CD4-positive, alpha-beta T cell treated with Interferon alpha-2 for 1 hour (primary cell): Measurements from ENCODE around the gene TEAD4.
A peak's percentile ranks its signal among the peaks of the same experiment; 100 is the strongest.

Experiments
- DNase-seq, 2 donors: peaks; one replicate each; pipeline ENCODE4 v3.0.0-alpha.2; 2020 to 2022

TEAD4 gene

DNA sequence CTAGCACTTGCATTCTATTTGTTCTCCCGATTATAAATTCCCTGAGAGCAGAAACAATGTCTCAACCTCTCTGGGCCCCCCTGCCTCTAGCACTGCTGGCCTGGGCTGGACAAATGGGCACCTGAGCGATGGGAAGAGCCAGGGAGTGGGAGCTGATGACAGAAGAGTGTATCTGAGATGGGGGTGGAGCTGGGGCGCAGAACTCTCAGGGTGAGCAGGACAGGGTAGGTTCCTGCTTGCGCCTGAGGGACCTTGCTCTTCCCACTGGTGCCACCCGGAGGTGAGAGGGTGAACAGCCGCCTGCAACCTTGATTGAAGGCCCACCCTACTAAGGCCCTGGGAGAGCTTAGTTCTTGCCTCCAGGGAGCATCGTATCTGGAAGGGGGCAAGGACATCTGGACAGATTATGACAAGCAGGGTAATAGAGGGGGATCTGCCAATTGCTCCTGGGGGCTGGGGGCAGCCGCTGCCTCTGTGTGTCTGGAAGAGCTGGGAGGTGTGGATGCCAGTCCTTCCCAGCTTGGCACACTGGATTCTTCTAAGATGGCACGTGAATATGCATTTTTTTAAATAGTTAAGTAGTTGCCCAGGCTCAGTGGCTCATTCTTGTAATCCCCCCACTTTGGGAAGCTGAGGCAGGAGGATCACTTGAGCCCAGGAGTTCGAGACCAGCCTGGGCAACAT is 75.0 kb downstream of the TEAD4 start:
- peak in 1 of 2 donors; percentile 16 for DNase-seq

DNA sequence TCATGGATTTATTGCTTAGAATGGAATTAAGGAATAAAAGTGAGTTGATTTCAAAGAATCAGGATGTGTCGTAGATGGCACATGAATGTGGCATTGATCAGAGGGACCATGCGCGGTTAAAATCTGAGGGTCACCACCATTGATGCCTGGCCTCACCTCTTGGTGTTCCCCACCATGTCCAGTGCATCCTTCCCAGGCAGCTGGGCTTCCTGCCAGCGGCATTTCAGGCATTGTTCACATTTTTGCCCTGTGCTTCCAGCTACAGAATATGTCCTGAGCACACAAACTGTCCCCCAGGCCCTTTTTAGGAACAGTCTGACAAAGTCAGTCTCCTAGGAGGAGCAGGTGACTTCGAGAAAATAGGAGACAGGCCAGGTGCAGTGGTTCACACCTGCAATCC is 76.0 kb downstream of the TEAD4 start:
- DNase-seq: no peak

DNA sequence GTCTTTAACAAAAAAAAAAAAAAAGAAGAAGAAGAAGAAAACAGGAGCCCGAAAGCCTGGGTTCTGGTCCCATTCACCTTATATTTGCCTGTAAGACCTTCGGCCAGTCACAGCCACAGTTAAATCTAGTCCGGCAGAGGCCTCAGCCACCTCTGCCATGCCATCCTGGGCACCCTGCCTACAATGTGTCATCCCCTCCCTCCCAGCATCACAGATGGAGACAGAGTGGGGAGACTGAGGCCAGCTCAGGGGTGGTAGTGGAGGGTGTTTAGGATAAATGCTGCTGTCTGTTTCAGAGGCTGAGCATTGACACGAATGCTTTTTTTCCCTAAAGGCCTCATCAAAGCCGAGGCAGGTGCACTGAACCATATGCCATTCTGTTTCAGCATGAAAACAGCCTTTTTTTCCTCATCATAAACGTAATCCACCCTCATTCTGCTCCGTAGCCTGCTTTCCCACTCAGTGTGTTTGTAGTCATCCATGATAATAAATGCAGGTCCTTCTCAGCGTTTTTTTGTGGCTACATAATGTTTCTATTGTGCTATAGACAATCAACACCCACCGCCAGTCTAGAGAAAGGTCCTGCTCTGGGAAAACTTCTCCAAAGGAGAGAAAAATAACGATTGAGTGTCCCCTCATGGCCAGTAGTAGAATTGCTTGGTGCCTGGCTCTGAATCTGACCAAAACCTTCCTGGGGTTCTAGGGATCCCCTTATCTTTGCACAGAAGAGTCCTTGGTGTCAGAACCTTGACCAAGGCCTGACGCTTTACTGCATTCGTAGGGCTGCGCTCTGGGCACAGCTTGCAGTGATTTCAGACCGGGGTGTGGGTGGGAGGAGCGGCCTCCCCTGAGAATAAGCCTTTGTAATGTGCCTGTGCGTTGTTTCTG is 76.9 kb downstream of the TEAD4 start:
- DNase-seq: no peak

DNA sequence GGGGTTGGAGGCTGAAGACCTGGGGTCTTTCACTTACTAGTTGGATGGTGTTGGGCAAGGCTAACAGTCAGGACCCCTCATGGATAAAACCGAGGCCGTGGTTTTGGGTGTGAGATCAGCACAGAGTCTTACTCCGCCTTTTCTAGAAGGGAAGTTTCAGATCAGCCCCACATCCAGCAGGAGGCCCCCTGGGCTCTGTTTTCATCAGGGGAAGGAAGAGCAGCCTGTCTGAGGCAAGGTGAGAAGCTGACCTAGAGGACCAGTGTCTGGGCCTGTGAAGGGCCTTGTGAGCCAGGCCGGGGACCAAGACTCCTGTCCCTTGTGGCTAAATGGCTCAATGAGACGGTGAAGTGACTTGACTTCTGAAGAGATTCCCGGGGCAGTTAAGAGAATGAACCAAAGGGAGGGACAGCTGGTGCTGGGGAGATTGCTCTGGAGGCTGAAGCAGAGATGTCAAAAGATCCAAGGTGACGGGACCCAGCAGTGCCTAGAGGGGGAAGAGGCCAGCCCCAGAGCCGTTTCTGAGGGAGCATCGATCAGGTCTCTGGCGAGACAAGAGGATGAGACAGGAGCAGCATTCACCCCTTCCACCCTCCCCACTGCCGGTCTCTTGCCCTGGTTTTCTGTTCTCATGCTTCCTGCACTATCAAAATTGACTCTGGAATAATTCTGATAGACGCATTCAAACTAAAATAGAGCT is 77.9 kb downstream of the TEAD4 start:
- no peak for DNase-seq

DNA sequence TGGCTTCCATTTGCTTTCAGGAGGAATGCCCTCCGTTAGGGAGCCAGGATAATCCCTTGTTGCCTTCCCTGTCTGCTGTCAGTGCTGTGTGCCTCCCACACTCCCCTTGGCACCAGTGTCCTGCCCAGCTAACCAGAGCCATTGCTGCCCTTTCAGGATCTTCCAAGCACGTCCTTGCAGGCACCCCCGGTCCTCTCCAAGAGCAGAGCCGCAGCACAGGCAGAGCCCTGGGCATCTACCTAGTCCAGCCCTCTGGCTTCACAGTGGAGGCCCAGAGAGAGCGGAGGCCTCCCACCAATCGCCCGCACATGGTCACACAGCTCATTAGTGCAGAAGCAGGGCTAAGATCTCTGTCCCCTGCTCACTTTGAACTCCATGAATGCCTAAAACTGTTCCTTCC is 79.0 kb downstream of the TEAD4 start:
- DNase-seq: no peak

DNA sequence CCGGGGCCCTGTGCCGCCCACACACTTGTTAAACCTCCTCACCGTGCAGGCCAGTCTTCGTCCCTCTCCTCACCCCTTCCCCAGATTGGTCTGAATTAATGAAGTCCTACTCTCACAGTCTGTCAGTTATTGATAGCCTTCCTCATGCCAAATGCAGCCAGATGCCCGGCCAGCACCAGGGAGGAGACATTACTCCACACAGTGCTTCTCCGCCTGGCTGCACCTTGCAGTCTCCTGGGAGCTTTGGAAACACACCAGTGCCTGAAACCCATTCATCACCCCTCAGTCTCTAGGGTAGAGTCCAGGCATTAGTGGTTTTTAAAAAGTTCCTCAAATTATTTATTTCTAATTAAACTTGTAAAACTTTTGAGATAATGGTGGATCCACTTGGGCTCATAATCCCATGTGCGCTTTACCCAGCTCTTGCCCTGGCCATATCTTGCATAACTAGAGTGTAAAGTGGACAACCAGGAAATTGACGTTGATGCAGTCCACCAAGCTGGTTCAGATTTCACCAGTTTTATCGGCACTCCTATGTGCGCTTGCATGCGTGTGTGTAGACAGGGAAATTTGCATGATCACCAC is 79.8 kb downstream of the TEAD4 start:
- DNase-seq: no peak

DNA sequence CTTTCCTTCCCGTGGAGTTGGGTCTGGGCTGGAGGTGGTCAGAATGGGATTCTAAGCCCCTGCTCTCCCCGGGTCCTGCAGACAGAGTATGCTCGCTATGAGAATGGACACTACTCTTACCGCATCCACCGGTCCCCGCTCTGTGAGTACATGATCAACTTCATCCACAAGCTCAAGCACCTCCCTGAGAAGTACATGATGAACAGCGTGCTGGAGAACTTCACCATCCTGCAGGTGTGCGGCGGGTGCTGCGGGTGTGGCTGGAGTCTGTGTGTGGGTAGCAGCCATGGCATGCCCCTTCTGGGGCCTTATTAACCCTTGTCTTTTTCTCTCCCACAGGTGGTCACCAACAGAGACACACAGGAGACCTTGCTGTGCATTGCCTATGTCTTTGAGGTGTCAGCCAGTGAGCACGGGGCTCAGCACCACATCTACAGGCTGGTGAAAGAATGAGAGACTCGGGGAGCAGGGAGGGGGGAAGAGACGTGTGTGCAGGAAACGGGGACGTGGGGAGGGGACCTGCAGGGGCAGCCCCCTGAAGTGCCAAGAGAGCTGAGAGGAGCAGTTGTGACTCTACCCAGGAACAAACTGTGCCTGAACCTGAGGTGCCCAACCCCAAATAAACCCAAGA is 80.9 kb downstream of the TEAD4 start:
- no peak for DNase-seq

DNA sequence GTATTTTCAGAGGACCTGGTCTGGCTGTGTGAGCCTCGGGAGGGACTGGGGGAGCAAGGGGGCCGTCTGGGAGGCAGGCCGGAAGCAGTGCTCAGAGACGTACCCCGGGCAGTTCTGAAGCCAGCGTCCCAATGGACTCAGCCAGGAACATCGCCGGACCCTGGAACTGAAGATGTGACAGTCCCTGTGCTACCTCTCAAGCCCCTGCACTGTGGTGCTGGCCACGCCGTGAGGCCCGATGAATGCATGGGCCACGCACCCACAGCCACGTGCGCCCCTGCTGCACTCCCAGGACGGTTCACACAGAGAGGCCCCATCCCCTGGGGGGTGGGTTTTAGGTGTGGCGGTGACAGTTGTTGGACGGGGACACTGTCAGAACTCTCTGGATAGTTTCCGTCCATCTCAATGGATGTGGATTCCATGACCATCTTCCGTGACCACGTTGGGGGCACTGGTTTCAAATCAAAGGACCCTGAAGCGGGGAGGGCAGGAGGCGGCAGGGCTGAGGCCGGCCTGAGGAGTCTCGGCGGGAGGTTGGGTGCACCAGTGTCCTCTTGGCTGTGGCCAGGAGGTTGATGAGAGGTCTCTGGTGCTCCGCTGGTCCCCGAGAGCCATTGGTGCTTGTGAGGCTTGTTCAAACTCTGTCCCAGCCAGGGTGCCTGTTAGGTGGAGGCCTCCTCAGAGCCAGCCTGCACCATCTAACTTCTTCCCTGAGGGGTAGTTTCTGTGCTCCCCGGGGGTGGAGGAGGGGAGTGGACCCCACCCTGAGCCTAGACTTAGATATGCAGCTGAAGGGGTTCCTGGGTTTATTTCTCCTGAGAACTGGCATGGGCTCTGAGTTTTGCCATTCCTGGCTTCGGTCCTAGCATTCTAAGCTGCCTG is 81.7 kb downstream of the TEAD4 start:
- no peak for DNase-seq

DNA sequence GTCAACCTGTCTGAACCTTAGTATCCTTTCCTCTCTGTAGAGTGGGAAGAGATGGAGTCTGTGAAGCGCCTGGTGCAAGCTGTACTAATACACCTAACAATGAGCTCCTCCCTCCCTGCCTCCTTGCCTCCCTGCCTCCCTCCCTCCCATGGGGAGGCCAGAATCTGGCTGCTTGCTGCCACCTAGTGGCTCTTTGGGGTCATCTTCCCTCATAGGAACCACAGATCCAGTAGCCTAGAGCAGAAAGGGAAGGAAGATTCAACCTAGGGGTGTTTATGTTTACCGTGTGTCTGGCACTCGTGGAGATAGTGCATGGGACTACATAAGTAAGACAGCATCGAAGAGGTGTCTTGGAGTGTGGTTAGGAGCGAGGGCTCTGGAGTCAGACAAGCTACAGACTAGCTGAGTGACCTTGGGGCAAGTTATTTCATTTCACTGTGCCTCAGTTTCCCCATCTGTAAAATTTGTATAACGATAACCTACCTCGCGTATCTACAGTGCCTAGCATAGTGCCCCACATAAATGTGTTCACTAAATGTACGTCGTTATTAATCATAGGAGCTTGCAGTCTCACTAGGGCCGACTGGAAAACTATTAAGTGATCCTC is 82.5 kb downstream of the TEAD4 start:
- peak; percentile 41 to 54 for DNase-seq

DNA sequence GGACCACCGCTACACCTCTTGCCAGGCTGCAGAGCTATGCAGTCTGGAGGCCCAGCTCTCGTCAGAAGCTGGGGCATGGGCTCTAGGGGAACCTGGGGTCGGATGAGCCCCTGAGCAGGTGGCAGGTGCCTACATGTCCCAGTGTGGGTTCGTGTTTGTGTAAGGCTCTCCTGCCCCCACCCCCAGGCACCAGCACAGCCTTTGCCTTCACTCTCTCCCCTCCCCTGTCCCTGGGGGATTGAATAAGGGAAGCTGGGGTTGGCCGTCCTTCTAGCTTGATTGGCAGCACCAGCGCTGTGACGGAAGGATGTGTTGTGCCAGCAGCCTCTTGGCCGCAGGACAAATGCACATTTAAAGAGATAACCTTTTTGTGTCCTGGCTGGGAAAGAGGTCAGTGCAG is 83.2 kb downstream of the TEAD4 start:
- peak in 1 of 2 donors; percentile 65 for DNase-seq

DNA sequence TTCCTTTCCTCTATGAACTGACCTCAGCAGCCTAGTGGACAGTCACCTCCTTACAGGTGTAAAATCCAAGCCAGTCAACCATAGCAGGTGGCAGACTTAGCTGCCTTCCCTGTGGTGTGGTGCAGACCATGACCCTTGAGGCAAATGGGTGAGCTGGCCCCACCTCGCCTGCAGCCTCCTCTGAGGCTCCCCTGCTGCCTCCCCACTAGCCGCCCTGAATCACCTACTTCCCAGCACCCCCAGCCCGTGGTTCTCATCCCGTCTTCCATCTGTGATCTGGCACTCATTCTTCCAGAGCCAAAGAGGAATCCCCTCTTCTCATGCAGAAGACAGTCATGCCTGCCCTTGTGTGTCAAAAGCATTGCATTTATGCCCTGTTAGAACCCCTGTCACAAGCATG is 83.6 kb downstream of the TEAD4 start:
- DNase-seq: no peak

DNA sequence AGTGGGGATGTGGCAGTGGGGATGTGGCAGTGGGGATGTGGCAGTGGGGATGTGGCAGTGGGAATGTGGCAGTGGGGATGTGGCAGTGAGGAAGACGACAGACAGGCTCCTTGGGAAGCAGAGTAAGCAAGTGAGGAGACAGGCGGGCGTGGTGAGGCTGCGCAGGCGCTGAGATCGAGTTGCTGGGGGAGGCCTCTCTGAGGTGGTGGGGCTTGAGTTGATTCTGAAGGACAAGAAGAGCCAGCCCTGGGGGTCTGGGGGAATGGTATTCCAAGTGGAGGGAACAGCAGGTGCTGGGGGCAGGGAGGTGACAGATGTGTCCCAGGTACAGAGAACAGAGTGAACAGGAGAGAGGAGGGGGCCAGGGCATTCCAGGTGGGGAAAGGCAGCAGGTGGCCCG is 84.2 kb downstream of the TEAD4 start:
- no peak for DNase-seq

DNA sequence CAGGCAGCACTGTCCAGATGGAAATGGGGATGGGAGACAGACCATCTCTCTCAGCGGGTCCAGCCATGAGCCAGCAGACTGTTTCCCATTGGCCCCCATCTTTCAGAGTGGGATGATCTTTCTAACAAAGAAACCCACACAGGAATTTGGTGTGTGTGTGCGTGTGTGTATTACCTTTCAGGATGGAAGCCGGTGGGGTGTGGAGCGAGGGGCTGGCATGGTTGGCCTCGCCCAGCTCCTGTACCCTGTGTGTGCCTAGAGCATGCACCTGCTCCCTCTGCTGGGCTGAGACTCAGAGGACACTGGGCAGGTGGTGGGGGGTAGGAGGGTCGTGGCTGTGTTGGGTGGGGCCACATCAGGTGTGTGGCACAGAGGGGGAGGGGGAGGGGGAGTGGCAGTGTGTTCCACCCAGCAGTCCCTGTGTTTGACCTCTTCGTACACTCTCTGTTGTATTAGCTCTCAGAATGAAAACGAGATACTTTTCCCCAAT is 85.0 kb downstream of the TEAD4 start:
- DNase-seq: no peak

DNA sequence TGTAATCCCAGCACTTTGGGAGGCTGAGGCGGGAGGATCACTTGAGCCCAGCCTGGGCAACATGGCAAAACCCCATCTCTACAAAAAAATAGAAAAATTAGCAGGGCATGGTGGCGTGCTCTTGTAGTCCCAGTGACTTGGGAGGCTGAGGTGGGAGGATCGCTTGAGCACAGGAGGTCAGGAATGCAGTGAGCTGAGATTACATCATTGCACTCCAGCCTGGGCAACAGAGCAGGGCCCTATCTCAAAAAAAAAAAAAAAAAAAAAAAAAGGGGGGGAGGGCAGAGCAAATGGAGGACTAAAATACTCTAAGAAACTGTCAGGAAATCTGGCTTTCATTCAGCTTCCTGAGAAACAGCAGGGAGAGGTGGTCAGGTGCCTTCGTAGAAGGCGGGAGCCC is 86.3 kb downstream of the TEAD4 start:
- no peak for DNase-seq

DNA sequence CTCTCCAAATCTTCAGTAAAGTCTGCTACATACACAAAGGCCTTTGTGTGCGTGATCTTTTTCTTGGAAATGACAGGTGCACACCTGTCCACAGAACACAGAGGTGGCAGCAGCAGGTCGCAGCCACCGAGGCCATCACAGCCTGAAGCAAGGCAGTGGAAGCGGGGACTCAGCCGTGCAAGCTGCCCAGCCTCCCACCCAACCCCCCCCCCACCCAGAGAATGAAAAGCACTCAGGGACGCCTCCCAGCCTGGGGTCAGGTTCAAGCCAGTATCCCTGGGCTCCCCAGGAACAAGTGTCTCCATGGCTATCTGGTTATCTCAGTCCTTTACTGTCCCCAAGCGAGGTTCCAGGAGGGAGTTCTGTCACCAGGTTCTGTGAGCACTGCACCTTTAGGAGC is 86.8 kb downstream of the TEAD4 start:
- no peak for DNase-seq

DNA sequence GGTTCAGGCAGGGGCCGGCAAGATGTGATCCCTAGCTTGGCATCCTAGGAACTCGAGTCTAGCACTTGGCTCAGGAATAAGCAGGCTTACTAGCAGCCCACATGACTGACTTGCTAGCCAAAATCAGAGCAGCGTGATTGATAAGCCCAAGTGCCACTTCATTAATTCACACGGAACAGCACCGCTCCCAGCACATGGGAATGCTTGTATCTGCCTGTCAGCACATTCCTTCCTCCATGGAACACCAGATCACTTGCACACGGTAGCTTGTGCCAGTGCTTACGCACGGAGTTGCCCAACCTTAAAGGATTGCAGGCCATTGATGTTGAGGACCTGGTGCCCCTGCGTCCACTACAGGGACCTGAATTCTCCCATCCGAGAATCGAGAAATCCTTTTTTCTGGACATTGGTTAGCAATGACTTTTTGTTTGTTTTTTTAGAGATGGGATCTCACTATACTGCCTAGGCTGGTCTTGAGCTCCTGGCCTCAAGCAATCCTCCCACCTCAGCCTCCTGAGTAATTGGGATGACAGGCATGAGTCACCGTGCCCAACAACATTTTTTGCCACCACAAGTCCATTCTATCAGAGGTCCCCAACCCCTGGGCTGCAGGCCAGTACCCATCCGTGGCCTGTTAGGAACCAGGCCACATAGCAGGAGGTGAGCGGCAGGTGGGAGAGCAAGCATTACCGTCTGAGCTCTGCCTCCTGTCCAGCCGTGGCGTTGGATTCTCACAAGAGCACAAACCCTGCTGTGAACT is 87.4 kb downstream of the TEAD4 start:
- no peak for DNase-seq

DNA sequence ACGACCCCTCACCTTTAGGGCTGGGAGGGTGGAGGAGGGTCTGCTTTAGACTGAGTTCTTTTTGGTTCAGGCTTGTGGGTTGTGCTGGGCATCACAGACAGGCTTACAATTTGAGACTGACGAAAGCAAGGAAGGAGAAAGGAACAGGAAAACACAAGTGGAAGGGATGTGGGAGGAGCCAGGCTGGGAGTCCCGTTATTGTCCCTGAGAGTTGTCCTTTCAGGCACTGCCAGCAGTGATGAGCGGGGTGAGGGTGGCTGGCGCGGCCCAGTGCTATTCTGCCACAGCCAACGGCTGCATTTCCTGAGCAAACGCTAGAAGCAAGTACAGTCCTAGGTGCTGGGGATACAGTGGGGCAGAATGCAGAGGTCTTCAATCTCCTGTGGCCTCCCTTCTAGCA is 88.8 kb downstream of the TEAD4 start:
- no peak for DNase-seq

DNA sequence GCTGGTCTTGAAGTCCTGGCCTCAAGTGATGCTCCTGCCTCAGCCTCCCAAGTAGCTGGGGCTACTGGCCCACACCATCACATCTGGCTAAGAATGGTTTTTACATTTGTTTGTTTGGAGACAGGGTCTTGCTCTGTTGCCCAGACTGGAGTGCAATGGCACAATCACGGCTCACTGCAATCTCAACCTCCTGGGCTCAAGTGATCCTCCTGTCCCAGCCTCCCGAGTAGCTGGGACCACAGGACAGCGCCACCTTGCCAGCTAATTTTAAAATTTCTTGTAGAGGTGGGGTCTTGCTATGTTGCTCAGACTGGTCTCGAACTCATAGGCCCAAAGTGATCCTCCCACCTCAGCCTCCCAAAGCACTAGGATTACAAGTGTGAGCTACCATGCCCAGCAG is 89.3 kb downstream of the TEAD4 start:
- no peak for DNase-seq

DNA sequence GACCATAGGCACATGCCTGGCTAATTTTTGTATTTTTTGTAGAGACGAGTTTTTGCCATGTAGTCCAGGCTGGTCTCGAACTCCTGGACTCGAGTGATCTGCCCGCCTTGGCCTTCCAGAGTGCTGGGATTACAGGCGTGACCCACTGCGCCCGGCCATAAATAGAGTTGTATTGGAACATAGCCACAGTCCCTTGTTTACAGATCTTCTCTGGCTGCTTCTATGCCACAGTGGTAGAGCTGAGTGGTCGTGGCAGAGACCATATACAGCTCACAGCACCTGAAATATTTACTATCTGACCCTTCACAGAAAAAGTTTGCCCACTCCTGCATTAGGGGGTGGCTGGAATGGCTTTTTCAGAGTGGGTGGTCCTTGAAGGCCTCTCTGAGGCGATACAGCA is 90.0 kb downstream of the TEAD4 start:
- DNase-seq: no peak

DNA sequence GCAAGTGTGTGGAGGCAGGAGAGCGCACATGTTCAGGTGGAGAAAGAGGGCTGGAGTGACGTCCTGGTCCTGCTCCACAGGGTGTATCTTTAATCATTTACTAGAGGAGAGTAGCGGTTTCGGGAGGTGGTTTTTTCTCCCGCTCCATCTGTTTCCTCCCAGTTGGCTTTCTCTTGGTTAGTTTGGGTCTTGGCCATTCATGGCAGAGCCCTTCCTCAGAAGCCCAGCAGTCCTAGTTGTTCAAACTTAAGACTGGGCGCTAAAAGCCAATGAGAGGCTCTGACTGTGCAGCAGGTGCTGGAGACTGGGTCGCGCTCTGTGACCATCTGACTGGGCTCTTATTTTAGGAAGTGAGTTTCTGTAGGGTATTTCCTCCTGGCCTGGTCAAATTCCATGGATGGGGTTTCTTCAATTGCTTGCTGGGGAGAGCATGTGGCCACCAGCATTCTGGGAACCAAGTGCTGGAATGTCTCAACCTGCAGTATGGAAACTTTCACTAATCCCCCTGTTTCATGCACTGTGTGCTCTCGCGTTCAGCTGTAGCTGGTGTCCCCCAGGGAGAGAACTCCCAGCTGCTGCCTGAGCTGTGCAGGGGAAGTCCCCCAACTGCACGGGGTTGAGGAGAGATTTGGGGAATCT is 90.5 kb downstream of the TEAD4 start:
- no peak for DNase-seq
